ENCODE data around the gene CD101.

CD101 gene

GRCh38 chr1:116986421-116987255, 14.9 kb upstream of the CD101 start:
- no peak for DNase-seq (ENCODE audit: low read depth)

GRCh38 chr1:116987256-116987555, 14.4 kb upstream of the CD101 start:
- DNase-seq (ENCODE audit: low read depth) = no peak

GRCh38 chr1:116988248-116988647, 13.3 kb upstream of the CD101 start:
- peak; percentile 43 for DNase-seq (ENCODE audit: low read depth)

- no peak for DNase-seq (ENCODE audit: low read depth)
Measured at GRCh38 chr1:116988908-116989307, 12.7 kb upstream of the CD101 start.

DNA sequence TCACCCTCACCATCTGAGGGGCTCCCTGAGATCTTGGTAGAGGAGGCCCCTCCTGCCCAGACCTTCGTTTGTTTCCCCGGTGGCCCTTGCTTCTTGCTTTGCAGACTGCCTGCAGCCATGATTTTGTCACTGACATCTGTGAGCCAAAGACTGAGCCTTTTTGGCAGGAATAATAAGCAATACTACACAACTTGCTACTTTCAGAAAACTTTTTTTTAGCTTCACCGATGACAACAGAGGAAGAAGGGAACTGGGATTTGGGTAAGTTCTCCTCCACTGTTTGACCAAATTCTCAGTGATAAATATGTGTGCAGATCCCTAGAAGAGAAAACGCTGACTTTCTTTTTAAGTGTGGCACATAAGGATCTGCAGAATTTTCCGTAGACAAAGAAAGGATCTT, 11.7 kb upstream of the CD101 start:
- no peak for DNase-seq (ENCODE audit: low read depth)

DNA sequence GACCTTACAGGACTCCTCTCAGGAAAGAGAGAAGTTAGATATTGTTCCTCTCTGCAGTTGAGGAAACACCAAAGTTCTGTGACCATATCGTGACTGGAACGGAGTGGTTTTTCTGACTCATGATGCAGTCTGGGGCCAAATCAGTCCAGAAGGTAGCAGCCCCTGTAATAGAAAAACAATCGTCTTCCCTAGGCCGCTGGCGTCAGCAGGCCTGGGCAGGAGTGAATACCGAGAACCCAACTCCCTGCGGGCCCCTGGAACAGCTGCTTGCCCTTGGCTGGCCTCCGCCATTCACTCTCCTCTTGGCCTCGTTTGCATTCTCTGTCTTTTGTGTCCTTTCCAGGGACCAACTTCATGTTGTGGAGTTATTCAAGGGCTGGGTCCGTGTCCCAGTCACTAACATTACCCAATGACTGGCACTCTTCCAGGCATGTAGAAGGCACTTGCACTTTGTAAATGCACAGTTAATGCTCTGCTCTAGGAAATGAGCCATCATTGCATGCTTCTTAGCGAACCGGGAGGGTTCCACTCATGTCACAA, 10.9 kb upstream of the CD101 start:
- peak; percentile 40 for DNase-seq (ENCODE audit: low read depth)

- DNase-seq (ENCODE audit: low read depth) = no peak
Measured at GRCh38 chr1:116991171-116991845, 10.3 kb upstream of the CD101 start.

DNA sequence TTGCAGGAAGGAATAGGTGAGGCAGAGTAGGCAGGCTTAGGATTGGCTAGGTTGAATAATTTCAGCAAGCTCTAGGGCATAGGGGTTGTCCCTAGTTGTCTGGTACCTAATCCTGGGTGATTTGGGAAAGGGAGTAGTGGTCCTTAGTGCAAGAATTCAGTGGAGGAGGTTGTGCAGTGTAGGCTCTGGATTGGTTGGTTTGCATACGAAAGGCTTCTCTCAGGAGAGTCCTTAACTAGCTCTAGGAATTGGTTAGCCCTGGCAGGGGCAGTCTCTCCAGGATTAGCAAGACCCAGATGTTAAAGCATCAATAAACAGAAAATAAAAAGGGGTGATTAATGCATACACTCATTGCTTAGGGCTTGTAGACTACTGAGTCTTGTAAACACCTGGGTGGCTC, 9.6 kb upstream of the CD101 start:
- DNase-seq (ENCODE audit: low read depth) = no peak

DNA sequence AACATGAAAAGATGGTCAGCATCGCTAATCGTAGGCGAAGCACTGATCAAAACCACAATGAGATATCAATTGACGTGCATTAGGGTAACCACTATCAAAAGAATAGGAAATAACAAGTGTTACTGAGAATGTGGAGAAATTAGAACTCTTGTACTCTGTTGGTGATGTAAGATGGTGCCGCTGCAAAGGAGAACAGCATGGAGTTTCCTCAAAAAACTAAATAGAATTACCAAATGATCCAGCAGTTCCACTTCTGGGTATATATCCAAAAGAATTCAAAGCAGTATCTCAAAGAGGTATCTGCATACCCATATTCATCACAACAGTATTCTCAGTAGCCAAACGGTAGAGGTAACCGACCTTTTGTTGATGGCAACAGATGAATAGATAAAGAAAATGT, 8.3 kb upstream of the CD101 start:
- DNase-seq (ENCODE audit: low read depth) = no peak

GRCh38 chr1:116994411-116994810, 7.1 kb upstream of the CD101 start:
- DNase-seq (ENCODE audit: low read depth) = no peak

- DNase-seq (ENCODE audit: low read depth) = no peak
Measured at GRCh38 chr1:116997066-116997465, 4.5 kb upstream of the CD101 start.

GRCh38 chr1:116997636-116998035, 3.9 kb upstream of the CD101 start:
- DNase-seq (ENCODE audit: low read depth) = no peak

- no peak for DNase-seq (ENCODE audit: low read depth)
Measured at GRCh38 chr1:116999596-116999995, 2.0 kb upstream of the CD101 start.

GRCh38 chr1:117000142-117000541, 1.4 kb upstream of the CD101 start:
- no peak for DNase-seq (ENCODE audit: low read depth)

DNA sequence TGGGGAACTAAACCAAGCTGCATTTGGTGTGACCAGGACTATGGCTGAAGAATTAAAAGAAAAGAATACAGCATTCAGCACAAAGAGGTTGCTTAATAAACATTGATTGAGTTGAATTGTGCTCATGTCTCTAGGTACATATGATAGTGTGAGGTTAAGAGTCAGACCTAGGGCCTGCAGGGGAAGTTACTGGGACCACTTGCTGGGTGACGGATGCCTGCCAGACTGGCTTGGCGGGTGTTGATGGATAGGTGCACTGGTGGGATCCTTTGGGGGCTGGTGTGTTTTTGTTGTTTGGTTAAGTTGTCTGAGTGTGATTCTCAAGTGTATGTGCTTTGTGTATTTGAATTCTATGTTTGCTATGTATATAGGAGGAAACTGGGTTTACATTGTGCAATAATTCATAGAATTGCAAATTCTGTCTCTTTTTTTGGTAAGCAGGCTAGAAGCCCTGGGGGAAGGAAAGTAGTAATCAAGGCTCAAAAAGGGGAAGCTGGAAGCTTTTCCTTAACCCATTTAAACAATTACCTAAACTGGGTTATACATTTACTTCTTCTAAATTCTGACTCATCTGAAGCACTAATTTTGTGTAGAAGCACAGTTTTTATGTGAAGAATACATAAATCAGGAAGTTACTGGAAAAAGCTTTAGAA, 1.8 kb downstream of the CD101 start:
- no peak for DNase-seq (ENCODE audit: low read depth)

DNA sequence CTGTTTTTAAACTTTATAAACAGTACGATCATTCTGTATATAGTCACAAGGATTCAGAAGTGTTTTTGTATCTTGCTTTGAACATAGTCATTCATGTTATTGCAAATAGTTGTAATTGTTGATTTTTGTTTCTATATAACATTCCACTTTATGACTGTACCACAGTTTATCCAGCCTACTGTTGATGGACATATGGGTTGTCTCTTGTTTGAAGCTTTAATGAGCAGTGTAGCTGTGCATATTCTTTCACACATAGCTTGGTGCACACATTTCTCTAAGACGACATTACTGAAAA, 6.1 kb downstream of the CD101 start:
- DNase-seq (ENCODE audit: low read depth) = no peak

GRCh38 chr1:117008656-117009055, 7.1 kb downstream of the CD101 start:
- DNase-seq (ENCODE audit: low read depth) = no peak

- no peak for DNase-seq (ENCODE audit: low read depth)
Measured at GRCh38 chr1:117009132-117009531, 7.6 kb downstream of the CD101 start.

DNA sequence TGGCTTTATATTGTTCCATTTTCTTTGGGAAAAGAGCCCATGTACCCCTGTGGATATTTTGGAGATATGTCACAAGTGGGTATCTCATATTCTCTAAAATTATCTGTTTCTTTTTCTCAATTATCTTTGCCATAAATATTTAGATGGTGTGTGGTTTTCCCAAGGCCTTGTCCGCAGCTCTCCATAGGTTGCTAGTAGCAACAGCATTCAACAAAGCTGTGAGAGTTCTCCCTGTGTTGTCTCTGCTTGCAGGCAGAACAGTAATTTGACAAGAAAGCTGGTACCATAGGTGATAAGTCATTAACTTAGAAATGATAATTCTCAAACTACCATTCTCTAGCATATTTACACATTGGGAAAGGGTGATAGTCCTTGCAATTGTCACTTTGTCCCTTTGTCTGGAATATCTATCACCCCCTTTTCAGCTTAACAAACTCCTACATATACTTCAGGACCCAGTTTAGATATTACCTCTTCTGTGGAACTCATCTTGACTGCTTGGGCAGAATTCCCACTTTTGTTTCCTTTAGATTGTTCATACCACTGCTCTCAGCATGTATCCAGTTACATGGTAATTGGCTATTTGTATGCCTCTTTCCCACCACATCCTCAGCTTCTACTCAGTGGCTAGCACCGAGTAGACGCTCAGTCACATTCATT, 8.9 kb downstream of the CD101 start:
- no peak for DNase-seq (ENCODE audit: low read depth)

- no peak for DNase-seq (ENCODE audit: low read depth)
Measured at GRCh38 chr1:117011334-117011733, 9.8 kb downstream of the CD101 start.

DNA sequence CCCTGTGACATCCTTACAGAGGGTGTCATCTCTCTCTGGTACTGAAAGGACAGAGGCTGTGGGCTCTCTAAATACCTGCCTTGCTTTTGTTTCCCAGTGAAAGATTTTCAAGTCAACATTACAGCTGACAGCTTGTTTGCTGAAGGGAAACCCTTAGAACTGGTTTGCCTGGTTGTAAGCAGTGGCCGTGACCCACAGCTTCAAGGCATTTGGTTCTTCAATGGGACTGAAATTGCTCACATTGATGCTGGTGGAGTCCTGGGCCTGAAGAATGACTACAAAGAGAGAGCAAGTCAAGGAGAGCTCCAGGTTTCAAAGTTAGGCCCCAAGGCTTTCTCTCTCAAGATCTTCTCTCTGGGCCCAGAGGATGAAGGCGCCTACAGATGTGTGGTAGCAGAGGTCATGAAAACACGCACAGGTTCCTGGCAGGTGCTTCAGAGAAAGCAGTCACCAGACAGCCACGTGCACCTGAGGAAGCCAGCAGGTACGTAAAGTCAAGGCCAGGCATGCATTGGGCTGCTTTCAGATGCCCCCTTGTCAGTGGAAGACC, 11.8 kb downstream of the CD101 start:
- DNase-seq (ENCODE audit: low read depth) = no peak

DNA sequence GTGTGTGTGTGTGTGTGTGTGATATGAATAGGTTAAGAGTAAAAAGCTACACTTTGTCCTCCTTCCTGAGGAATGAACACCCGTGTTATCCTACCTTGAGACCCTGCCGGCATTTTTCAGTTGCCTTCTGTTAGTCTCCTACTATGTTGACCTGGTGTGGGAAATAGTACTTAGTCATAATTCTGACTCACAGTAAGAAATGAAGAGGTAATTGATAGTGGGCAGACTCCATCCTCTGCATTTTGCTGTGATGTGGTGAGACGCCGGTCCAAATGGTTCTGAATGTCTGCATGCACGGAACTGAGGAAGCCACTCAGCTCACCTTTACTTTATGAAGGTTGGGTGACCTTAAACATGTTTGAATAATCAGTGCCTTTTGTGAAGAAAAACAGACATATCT, 12.6 kb downstream of the CD101 start:
- DNase-seq (ENCODE audit: low read depth) = no peak

All from amniotic epithelial cell (primary cell).